IMR-90 (cell line): ENCODE measurements around the gene PACSIN2. TPM values are rescaled to one million over a fixed set of nuclear protein-coding genes. Genes with fewer than 3 reads are reported as not detected.

ENCODE experiments used
- ATAC-seq: fragments of 200-7000 bp; cut with Tn5 transposase; 2 replicates; pipeline ENCODE4 v1.9.1; 2020; ENCODE audit warnings: low read depth, mild to moderate bottlenecking, moderate library complexity
- BruUV-seq: library from RNA; stranded (reverse); fragments of 400-500 nt; replicated peaks from 2 replicates; lab custom pipeline; 2021; lab: Mats Ljungman, UMichigan
- CTCF ChIA-PET: fragments of 300-600 bp; formaldehyde crosslinking; extraction: SDS; loops from one replicate; lab custom pipeline; 2021; ENCODE audit warnings: antibody characterized with exemption; lab: Yijun Ruan, JAX
- POLR2A ChIA-PET: fragments of 300-600 bp; sonication (Branson Sonifier 250); formaldehyde crosslinking; loops from one replicate; lab custom pipeline; 2022; ENCODE audit warnings: antibody characterized with exemption; ENCODE audit not compliant: unreplicated experiment; lab: Charles Lee
- DNase-seq: peaks from one replicate; pipeline ENCODE4 v3.0.0; 2013
- H2AFZ ChIP-seq: replicated peaks from 2 replicates; pipeline ENCODE3; 2013; ENCODE audit warnings: low read length, mild to moderate bottlenecking; ENCODE audit not compliant: poor library complexity
- H2AK5ac ChIP-seq: 2 replicates; pipeline ENCODE4 v1.6.1; 2013; ENCODE audit warnings: low read depth, low read length, inconsistent platforms
- H2AK9ac ChIP-seq: replicated peaks from 2 replicates; pipeline ENCODE3; 2013; ENCODE audit warnings: mild to moderate bottlenecking, low read depth, low read length, moderate library complexity; ENCODE audit not compliant: poor library complexity
- H2BK120ac ChIP-seq: 2 replicates; pipeline ENCODE4 v1.6.1; 2013; ENCODE audit warnings: low read depth, low read length, inconsistent platforms
- H2BK15ac ChIP-seq: 3 replicates; pipeline ENCODE4 v1.6.1; 2013; ENCODE audit warnings: low read depth, low read length, inconsistent platforms
- H2BK20ac ChIP-seq: 2 replicates; pipeline ENCODE4 v1.6.1; 2013; ENCODE audit warnings: low read depth, mild to moderate bottlenecking, inconsistent platforms, low read length, moderate library complexity
- H2BK5ac ChIP-seq: 2 replicates; pipeline ENCODE4 v1.6.1; 2013; ENCODE audit warnings: mild to moderate bottlenecking, low read depth, low read length, inconsistent platforms; ENCODE audit not compliant: poor library complexity, severe bottlenecking
- H3K14ac ChIP-seq: replicated peaks from 2 replicates; pipeline ENCODE4 v1.6.1; 2013; ENCODE audit warnings: low read depth, low read length, inconsistent platforms
- H3K18ac ChIP-seq: 2 replicates; pipeline ENCODE4 v1.6.1; 2013; ENCODE audit warnings: low read depth, low read length, control low read depth
- H3K23ac ChIP-seq: 2 replicates; pipeline ENCODE4 v1.6.1; 2013; ENCODE audit warnings: low read depth, low read length, inconsistent platforms
- H3K27ac ChIP-seq: 2 replicates; pipeline ENCODE4 v1.5.1; 2013; ENCODE audit warnings: mild to moderate bottlenecking, control low read depth, low read length; ENCODE audit not compliant: insufficient read depth
- H3K27me3 ChIP-seq: 2 replicates; pipeline ENCODE4 v1.6.1; 2013; ENCODE audit warnings: low read length; ENCODE audit not compliant: control insufficient read depth, insufficient read depth
- H3K36me3 ChIP-seq: 2 replicates; pipeline ENCODE4 v1.6.1; 2013; ENCODE audit warnings: low read length, mixed read lengths; ENCODE audit not compliant: control insufficient read depth, insufficient read depth
- H3K4ac ChIP-seq: 2 replicates; pipeline ENCODE4 v1.6.1; 2013; ENCODE audit warnings: low read depth, low read length, inconsistent platforms
- H3K4me1 ChIP-seq: 2 replicates; pipeline ENCODE4 v1.6.1; 2013; ENCODE audit warnings: low read length, mixed read lengths; ENCODE audit not compliant: control insufficient read depth, insufficient read depth
- H3K4me2 ChIP-seq: 2 replicates; pipeline ENCODE4 v1.6.1; 2013; ENCODE audit warnings: low read depth, mild to moderate bottlenecking, control low read depth, low read length, moderate library complexity
- H3K4me3 ChIP-seq: 2 replicates; pipeline ENCODE4 v1.5.1; 2013; ENCODE audit warnings: low read depth, mild to moderate bottlenecking, control low read depth, low read length, moderate library complexity; ENCODE audit not compliant: insufficient read depth
- H3K56ac ChIP-seq: 2 replicates; pipeline ENCODE4 v1.6.1; 2013; ENCODE audit warnings: low read length, inconsistent platforms; ENCODE audit not compliant: insufficient read depth; ENCODE audit errors: extremely low read depth
- H3K79me1 ChIP-seq, 2 experiments: 2 replicates each; pipeline ENCODE4 v1.6.1; 2013; ENCODE audit warnings: low read length in 2 of 2, inconsistent platforms in 1 of 2, low read depth in 1 of 2
- H3K9ac ChIP-seq: 2 replicates; pipeline ENCODE4 v1.6.1; 2013; ENCODE audit warnings: low read depth, low read length, control low read depth
- H3K9me1 ChIP-seq: 2 replicates; pipeline ENCODE4 v1.6.1; 2013; ENCODE audit warnings: low read length, inconsistent platforms; ENCODE audit not compliant: insufficient read depth
- H3K9me3 ChIP-seq: 2 replicates; pipeline ENCODE4 v1.6.1; 2013; ENCODE audit warnings: low read length; ENCODE audit not compliant: control insufficient read depth, insufficient read depth
- H4K20me1 ChIP-seq: 2 replicates; pipeline ENCODE4 v1.6.1; 2013; ENCODE audit warnings: low read length, inconsistent platforms; ENCODE audit not compliant: insufficient read depth
- H4K5ac ChIP-seq: 2 replicates; pipeline ENCODE4 v1.6.1; 2013; ENCODE audit warnings: mild to moderate bottlenecking, low read depth, low read length, control low read depth
- H4K8ac ChIP-seq, 2 experiments: 2 replicates each; pipeline ENCODE4 v1.6.1; 2013; ENCODE audit warnings: low read depth in 2 of 2, low read length in 2 of 2, control low read depth in 1 of 2, inconsistent platforms in 1 of 2
- H4K91ac ChIP-seq: 2 replicates; pipeline ENCODE4 v1.6.1; 2013; ENCODE audit warnings: low read depth, low read length, inconsistent platforms; ENCODE audit not compliant: insufficient read depth
- BHLHE40 ChIP-seq: fragments of 150-350 bp; IDR thresholded peaks from 2 replicates; pipeline ENCODE4 v1.6.1; 2016; ENCODE audit warnings: mild to moderate bottlenecking, low read depth, low read length
- CEBPB ChIP-seq: IDR thresholded peaks from 2 replicates; pipeline ENCODE4 v1.6.1; 2012; ENCODE audit warnings: low read depth, low read length, improper control_type of control experiment
- CHD1 ChIP-seq: IDR thresholded peaks from 2 replicates; pipeline ENCODE4 v1.6.1; 2012; ENCODE audit warnings: low read depth, low read length, improper control_type of control experiment
- ELK1 ChIP-seq: fragments of 150-350 bp; IDR thresholded peaks from 2 replicates; pipeline ENCODE4 v1.6.1; 2016; ENCODE audit warnings: low read depth, mild to moderate bottlenecking, low read length, moderate library complexity, borderline replicate concordance
- MAFK ChIP-seq: IDR thresholded peaks from 2 replicates; pipeline ENCODE4 v1.6.1; 2012; ENCODE audit warnings: low read depth, low read length, improper control_type of control experiment
- MAZ ChIP-seq: IDR thresholded peaks from 2 replicates; pipeline ENCODE4 v1.6.1; 2012; ENCODE audit warnings: low read depth, mild to moderate bottlenecking, low read length, improper control_type of control experiment, moderate library complexity, borderline replicate concordance
- RAD21 ChIP-seq: IDR thresholded peaks from 2 replicates; pipeline ENCODE4 v1.6.1; 2012; ENCODE audit warnings: low read length, improper control_type of control experiment
- RCOR1 ChIP-seq: IDR thresholded peaks from 2 replicates; pipeline ENCODE4 v1.6.1; 2012; ENCODE audit warnings: mild to moderate bottlenecking, low read length, improper control_type of control experiment; ENCODE audit not compliant: insufficient replicate concordance
- RFX5 ChIP-seq: IDR thresholded peaks from 2 replicates; pipeline ENCODE4 v1.8.0; 2012; ENCODE audit warnings: low read depth, mild to moderate bottlenecking, low read length, moderate library complexity
- SMC3 ChIP-seq: fragments of 150-350 bp; IDR thresholded peaks from 2 replicates; pipeline ENCODE4 v1.6.1; 2016; ENCODE audit warnings: low read depth, mild to moderate bottlenecking, antibody characterized with exemption, low read length, moderate library complexity
- USF2 ChIP-seq: fragments of 150-350 bp; IDR thresholded peaks from 2 replicates; pipeline ENCODE4 v1.6.1; 2017; ENCODE audit warnings: mild to moderate bottlenecking, antibody characterized with exemption, low read length, low read depth
- WGBS, 2 experiments: methylation state at CpG; one replicate each; pipeline versions ENCODE4 v1.1.5 to v1.1.7; 2013; ENCODE audit warnings: missing lambda C conversion rate in 2 of 2; ENCODE audit not compliant: insufficient read length in 1 of 2; ENCODE audit errors: extremely low coverage in 2 of 2; 5-methylcytosine and 5-hydroxymethylcytosine counted together
- dilution Hi-C: fragments of 300-500 bp; cut with HindIII; formaldehyde crosslinking; loops from one replicate; pipeline ENCODE4 v1.14.3; 2018; ENCODE audit warnings: low sequenced_read_pairs; ENCODE audit not compliant: unreplicated experiment
- in situ Hi-C: fragments of 300-500 bp; cut with MboI; formaldehyde crosslinking; loops from 3 replicates; pipeline ENCODE4 v1.14.3; 2019; ENCODE audit warnings: low sequenced_read_pairs, inconsistent platforms, mixed read lengths
- intact Hi-C: fragments of 100-400 bp; cut with micrococcal nuclease; formaldehyde crosslinking; loops from 2 replicates; pipeline ENCODE4 v1.10.0; 2022
- polyA plus RNA-seq, 3 experiments: library from polyadenylated mRNA; depleted of rRNA; stranded (reverse); fragments of >200 nt; gene quantifications; 2 replicates each; pipeline ENCODE4 v1.2.3, GENCODE V29; 2012; ENCODE audit warnings: low replicate concordance in 1 of 3
- total RNA-seq: library from RNA; depleted of rRNA; stranded (reverse); fragments of >200 nt; gene quantifications from 2 replicates; pipeline ENCODE4 v1.2.3, GENCODE V29; 2012

PACSIN2 gene
- total and polyA plus RNA-seq, 2 of the 4 experiments (the other 2 are of a cell fraction): 85.0 to 118 TPM

GRCh38 chr22:42984397-42984796 is 30.6 kb downstream of the PACSIN2 start:
- H3K18ac ChIP-seq: no peak overlapping the region
- H2BK5ac ChIP-seq: no peak overlapping the region
- H4K8ac ChIP-seq: no peak overlapping the region
- intact Hi-C loops (no loop called here), in situ Hi-C loops (no loop called here), dilution Hi-C loops (no loop called here)
- H3K4me1 ChIP-seq: peaks cover 1% of the 10 kb centered on the region; the same call in 1 of the 2 replicates
- H2BK20ac ChIP-seq: no peak overlapping the region
- H3K27me3 ChIP-seq: no peaks in the 10 kb centered on the region
- H4K91ac ChIP-seq: no peak overlapping the region
- H3K4ac ChIP-seq: no peak overlapping the region
- no peak overlapping the region for H2BK120ac ChIP-seq
- no peak overlapping the region for H2AK5ac ChIP-seq
- peaks cover 48% of the 10 kb centered on the region for H4K20me1 ChIP-seq
- H3K79me1 ChIP-seq: peaks cover 29 to 67% of the 10 kb centered on the region in 2 experiments
- no peaks in the 10 kb centered on the region for H3K9me3 ChIP-seq
- H3K14ac ChIP-seq: no peak overlapping the region
- WGBS, 2 experiments: no CpG with 5 or more reads among the region's 4 CpGs
- H3K4me3 ChIP-seq: no peak overlapping the region
- ChIA-PET POLR2A (no interaction called here), CTCF (no interaction called here)
- H3K36me3 ChIP-seq: no peaks in the 10 kb centered on the region
- H4K5ac ChIP-seq: no peak overlapping the region
- ATAC-seq (no peak), DNase-seq (no peak)
- H2AFZ ChIP-seq: no peak overlapping the region
- H3K56ac ChIP-seq: no peak overlapping the region
- H2AK9ac ChIP-seq: no peak overlapping the region
- peaks cover 13% of the 10 kb centered on the region for H3K9me1 ChIP-seq
- no peak overlapping the region for H3K9ac ChIP-seq
- no peak overlapping the region for H3K23ac ChIP-seq
- H2BK15ac ChIP-seq: no peak overlapping the region
- no peak overlapping the region for H3K27ac ChIP-seq
- TF ChIP-seq SMC3: no peak
- TF ChIP-seq RFX5: no peak
- TF ChIP-seq MAFK: no peak
- no peak for TF ChIP-seq CEBPB
- TF ChIP-seq USF2: no peak
- TF ChIP-seq ELK1: no peak
- no peak for TF ChIP-seq RAD21
- no peak for TF ChIP-seq MAZ
- no peak for TF ChIP-seq BHLHE40
- TF ChIP-seq CHD1: no peak
- no peak for TF ChIP-seq RCOR1
- BruUV-seq: no TSS peak
- no peak overlapping the region for H3K4me2 ChIP-seq
